GM23338 (cell line): ENCODE measurements around the gene LARP1B. TPM values are rescaled to one million over a fixed set of nuclear protein-coding genes. Genes with fewer than 3 reads are reported as not detected.

ENCODE experiments used
- ATAC-seq: fragments of 200-7000 bp; cut with Tn5 transposase; 3 replicates; pipeline ENCODE4 v1.9.1; 2020
- DNase-seq: peaks from one replicate; pipeline ENCODE4 v3.0.0-alpha.2; 2015; ENCODE audit warnings: low spot score
- H2AFZ ChIP-seq: fragments of 200-600 bp; sonication (generic); 2 replicates; pipeline ENCODE4 v1.8.0; 2016; ENCODE audit warnings: antibody characterized with exemption, mild to moderate bottlenecking, moderate library complexity
- H3F3A ChIP-seq: fragments of 200-600 bp; sonication (generic); replicated peaks from 2 replicates; pipeline ENCODE4 v1.8.0; 2017; ENCODE audit warnings: antibody characterized with exemption, mixed run types, low read depth
- H3K27ac ChIP-seq: fragments of 200-600 bp; sonication (generic); 2 replicates; pipeline ENCODE4 v1.6.1; 2016; ENCODE audit warnings: low read depth
- H3K27me3 ChIP-seq: fragments of 200-600 bp; sonication (generic); 2 replicates; pipeline ENCODE4 v1.8.0; 2016; ENCODE audit warnings: mild to moderate bottlenecking, mixed run types, moderate library complexity; ENCODE audit not compliant: insufficient read depth
- H3K36me3 ChIP-seq: fragments of 200-600 bp; sonication (generic); 2 replicates; pipeline ENCODE4 v1.8.0; 2016; ENCODE audit warnings: mild to moderate bottlenecking; ENCODE audit not compliant: insufficient read depth
- H3K4me1 ChIP-seq: fragments of 200-600 bp; sonication (generic); 2 replicates; pipeline ENCODE4 v1.8.0; 2016; ENCODE audit warnings: mild to moderate bottlenecking, moderate library complexity; ENCODE audit not compliant: insufficient read depth
- H3K4me2 ChIP-seq: fragments of 200-600 bp; sonication (generic); 2 replicates; pipeline ENCODE4 v1.7.1; 2017; ENCODE audit warnings: mixed run types
- H3K4me3 ChIP-seq: fragments of 200-600 bp; sonication (generic); 2 replicates; pipeline ENCODE4 v1.6.1; 2016; ENCODE audit warnings: mixed run types
- H3K79me2 ChIP-seq: fragments of 200-600 bp; sonication (generic); replicated peaks from 2 replicates; pipeline ENCODE4 v1.8.0; 2017; ENCODE audit warnings: mild to moderate bottlenecking; ENCODE audit not compliant: insufficient read depth
- H3K9me2 ChIP-seq: fragments of 200-600 bp; sonication (generic); 2 replicates; pipeline ENCODE4 v1.8.0; 2017; ENCODE audit not compliant: insufficient read depth
- H4K20me1 ChIP-seq: fragments of 200-600 bp; sonication (generic); replicated peaks from 2 replicates; pipeline ENCODE4 v1.8.0; 2017; ENCODE audit warnings: mild to moderate bottlenecking; ENCODE audit not compliant: insufficient read depth
- H3K27ac Mint-ChIP-seq: 2 replicates; pipeline ENCODE4 v1.8.0; 2020; ENCODE audit warnings: inconsistent platforms, mild to moderate bottlenecking, moderate library complexity, mixed read lengths
- H3K27me3 Mint-ChIP-seq: 3 replicates; pipeline ENCODE4 v1.8.0; 2022; ENCODE audit warnings: low read depth, mild to moderate bottlenecking, moderate library complexity, mixed read lengths, inconsistent platforms; ENCODE audit not compliant: insufficient read depth, poor library complexity
- H3K36me3 Mint-ChIP-seq: 3 replicates; pipeline ENCODE4 v1.8.0; 2021; ENCODE audit warnings: low read depth, mild to moderate bottlenecking, inconsistent platforms, moderate library complexity, mixed read lengths
- H3K4me1 Mint-ChIP-seq: 3 replicates; pipeline ENCODE4 v1.8.0; 2020; ENCODE audit warnings: mild to moderate bottlenecking, inconsistent platforms, mixed read lengths
- H3K4me3 Mint-ChIP-seq: 3 replicates; pipeline ENCODE4 v1.8.0; 2021; ENCODE audit warnings: moderate library complexity, mild to moderate bottlenecking, inconsistent platforms, mixed read lengths
- H3K9me3 Mint-ChIP-seq: 3 replicates; pipeline ENCODE4 v1.8.0; 2020; ENCODE audit warnings: moderate library complexity, mild to moderate bottlenecking, inconsistent platforms, mixed read lengths
- CREB1 ChIP-seq: fragments of 250-450 bp; sonication (Bioruptor Pico); IDR thresholded peaks from 2 replicates; pipeline ENCODE4 v1.5.0; 2020; ENCODE audit warnings: low read depth, mild to moderate bottlenecking, moderate library complexity
- EZH2 ChIP-seq: fragments of 200-600 bp; sonication (generic); IDR thresholded peaks from one replicate; pipeline ENCODE4 v1.8.0; 2017; ENCODE audit warnings: antibody characterized with exemption, mild to moderate bottlenecking, low read depth; ENCODE audit not compliant: unreplicated experiment
- EZH2phosphoT487 ChIP-seq: fragments of 200-600 bp; sonication (generic); IDR thresholded peaks from one replicate; pipeline ENCODE4 v1.8.1; 2018; ENCODE audit warnings: antibody characterized with exemption; ENCODE audit not compliant: unreplicated experiment
- JUNB ChIP-seq: IDR thresholded peaks from one replicate; pipeline ENCODE4 v1.6.1; 2016; ENCODE audit warnings: antibody characterized with exemption; ENCODE audit not compliant: unreplicated experiment
- NANOG ChIP-seq: IDR thresholded peaks from 2 replicates; pipeline ENCODE4 v1.6.1; 2016; ENCODE audit warnings: antibody characterized with exemption, borderline replicate concordance
- POLR2AphosphoS5 ChIP-seq: IDR thresholded peaks from 2 replicates; pipeline ENCODE4 v1.6.1; 2016; ENCODE audit warnings: antibody characterized with exemption, low read depth
- STAT1 ChIP-seq: IDR thresholded peaks from one replicate; pipeline ENCODE4 v1.6.1; 2016; ENCODE audit warnings: antibody characterized with exemption; ENCODE audit not compliant: unreplicated experiment
- polyA plus RNA-seq: library from polyadenylated mRNA; unstranded; fragments of >200 nt; fragmentation: Nextera tagmentation; extraction: Ambion mirVana; gene quantifications from 2 replicates; pipeline ENCODE4 v1.2.1, GENCODE V29; 2016
- total RNA-seq: library from RNA; depleted of rRNA; stranded (reverse); fragments of >200 nt; shearing (Covaris generic); gene quantifications from 2 replicates; pipeline ENCODE4 v1.2.3, GENCODE V29; 2014
- TF ChIP-seq, protein P1 (sequence below): fragments of 250-450 bp; sonication (Bioruptor Pico); IDR thresholded peaks from 2 replicates; pipeline ENCODE4 v1.5.0; 2020; ENCODE audit warnings: mild to moderate bottlenecking, moderate library complexity

The LARP1B gene
- total and polyA plus RNA-seq, 2 experiments from 2014 or later, result 42.5 to 45.4 TPM

DNA sequence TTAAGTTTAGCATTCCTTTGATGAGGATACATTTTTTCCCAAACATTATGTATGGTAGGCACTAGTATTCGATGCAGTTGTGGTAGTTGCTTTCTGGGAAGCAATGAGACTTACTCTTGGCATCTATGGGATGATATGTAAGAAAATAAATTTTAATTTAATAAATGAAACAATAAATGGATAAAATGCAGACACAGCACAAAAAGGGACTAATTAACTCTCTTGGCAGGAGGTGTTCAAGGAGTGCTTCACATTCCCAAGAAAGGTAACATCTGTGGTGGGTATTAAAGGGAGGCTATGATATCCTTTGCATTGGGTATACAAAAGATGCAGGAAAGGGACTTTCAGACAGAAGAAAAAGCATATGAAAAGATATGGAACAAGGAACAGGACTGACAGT, 115.5 kb downstream of the LARP1B start (continued):
- TF ChIP-seq, protein P1, sequence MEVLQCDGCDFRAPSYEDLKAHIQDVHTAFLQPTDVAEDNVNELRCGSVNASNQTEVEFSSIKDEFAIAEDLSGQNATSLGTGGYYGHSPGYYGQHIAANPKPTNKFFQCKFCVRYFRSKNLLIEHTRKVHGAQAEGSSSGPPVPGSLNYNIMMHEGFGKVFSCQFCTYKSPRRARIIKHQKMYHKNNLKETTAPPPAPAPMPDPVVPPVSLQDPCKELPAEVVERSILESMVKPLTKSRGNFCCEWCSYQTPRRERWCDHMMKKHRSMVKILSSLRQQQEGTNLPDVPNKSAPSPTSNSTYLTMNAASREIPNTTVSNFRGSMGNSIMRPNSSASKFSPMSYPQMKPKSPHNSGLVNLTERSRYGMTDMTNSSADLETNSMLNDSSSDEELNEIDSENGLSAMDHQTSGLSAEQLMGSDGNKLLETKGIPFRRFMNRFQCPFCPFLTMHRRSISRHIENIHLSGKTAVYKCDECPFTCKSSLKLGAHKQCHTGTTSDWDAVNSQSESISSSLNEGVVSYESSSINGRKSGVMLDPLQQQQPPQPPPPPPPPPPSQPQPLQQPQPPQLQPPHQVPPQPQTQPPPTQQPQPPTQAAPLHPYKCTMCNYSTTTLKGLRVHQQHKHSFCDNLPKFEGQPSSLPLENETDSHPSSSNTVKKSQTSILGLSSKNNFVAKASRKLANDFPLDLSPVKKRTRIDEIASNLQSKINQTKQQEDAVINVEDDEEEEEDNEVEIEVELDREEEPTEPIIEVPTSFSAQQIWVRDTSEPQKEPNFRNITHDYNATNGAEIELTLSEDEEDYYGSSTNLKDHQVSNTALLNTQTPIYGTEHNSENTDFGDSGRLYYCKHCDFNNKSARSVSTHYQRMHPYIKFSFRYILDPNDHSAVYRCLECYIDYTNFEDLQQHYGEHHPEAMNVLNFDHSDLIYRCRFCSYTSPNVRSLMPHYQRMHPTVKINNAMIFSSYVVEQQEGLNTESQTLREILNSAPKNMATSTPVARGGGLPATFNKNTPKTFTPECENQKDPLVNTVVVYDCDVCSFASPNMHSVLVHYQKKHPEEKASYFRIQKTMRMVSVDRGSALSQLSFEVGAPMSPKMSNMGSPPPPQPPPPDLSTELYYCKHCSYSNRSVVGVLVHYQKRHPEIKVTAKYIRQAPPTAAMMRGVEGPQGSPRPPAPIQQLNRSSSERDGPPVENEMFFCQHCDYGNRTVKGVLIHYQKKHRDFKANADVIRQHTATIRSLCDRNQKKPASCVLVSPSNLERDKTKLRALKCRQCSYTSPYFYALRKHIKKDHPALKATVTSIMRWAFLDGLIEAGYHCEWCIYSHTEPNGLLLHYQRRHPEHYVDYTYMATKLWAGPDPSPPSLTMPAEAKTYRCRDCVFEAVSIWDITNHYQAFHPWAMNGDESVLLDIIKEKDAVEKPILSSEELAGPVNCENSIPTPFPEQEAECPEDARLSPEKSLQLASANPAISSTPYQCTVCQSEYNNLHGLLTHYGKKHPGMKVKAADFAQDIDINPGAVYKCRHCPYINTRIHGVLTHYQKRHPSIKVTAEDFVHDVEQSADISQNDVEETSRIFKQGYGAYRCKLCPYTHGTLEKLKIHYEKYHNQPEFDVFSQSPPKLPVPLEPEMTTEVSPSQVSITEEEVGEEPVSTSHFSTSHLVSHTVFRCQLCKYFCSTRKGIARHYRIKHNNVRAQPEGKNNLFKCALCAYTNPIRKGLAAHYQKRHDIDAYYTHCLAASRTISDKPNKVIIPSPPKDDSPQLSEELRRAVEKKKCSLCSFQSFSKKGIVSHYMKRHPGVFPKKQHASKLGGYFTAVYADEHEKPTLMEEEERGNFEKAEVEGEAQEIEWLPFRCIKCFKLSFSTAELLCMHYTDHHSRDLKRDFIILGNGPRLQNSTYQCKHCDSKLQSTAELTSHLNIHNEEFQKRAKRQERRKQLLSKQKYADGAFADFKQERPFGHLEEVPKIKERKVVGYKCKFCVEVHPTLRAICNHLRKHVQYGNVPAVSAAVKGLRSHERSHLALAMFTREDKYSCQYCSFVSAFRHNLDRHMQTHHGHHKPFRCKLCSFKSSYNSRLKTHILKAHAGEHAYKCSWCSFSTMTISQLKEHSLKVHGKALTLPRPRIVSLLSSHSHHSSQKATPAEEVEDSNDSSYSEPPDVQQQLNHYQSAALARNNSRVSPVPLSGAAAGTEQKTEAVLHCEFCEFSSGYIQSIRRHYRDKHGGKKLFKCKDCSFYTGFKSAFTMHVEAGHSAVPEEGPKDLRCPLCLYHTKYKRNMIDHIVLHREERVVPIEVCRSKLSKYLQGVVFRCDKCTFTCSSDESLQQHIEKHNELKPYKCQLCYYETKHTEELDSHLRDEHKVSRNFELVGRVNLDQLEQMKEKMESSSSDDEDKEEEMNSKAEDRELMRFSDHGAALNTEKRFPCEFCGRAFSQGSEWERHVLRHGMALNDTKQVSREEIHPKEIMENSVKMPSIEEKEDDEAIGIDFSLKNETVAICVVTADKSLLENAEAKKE, result no peak

DNA sequence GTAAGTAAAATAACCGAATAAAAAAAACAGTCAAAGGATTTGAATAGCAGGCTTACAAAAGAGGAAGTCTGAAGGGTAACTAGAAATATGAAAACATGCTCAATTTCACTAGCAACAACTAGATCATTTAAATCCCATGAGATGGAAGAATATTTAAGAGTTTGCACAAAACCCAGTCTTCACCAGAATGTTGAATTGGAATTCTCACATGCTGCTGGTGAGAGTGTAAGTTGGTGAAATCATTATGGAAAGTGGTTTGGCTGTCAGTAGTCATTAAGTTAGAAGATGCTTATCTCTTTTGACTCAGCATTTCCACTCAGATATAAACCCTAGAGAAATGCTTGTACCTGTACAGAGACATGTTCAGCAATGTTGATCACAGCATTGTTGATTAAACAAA, 116.4 kb downstream of the LARP1B start:
- Histone ChIP-seq H2AFZ (no peak overlapping the region), H3K9me2 (no peaks in the 10 kb centered on the region), H3K4me2 (no peak overlapping the region), H3K27ac (no peak overlapping the region), H3K36me3 (no peaks in the 10 kb centered on the region), H3K79me2 (no peaks in the 10 kb centered on the region), H3K4me3 (no peak overlapping the region), H3F3A (no peaks in the 10 kb centered on the region), H3K4me1 (no peaks in the 10 kb centered on the region), H4K20me1 (no peaks in the 10 kb centered on the region), H3K27me3 (no peaks in the 10 kb centered on the region)
- peaks cover 10% of the 10 kb centered on the region; the same call in 2 of the 3 replicates for H3K36me3 Mint-ChIP-seq
- H3K27ac Mint-ChIP-seq, result no peak overlapping the region
- ATAC-seq, result no peak
- H3K4me3 Mint-ChIP-seq, result no peak overlapping the region
- no peaks in the 10 kb centered on the region; the same call in 2 of the 3 replicates for H3K9me3 Mint-ChIP-seq
- no peaks in the 10 kb centered on the region for H3K4me1 Mint-ChIP-seq
- DNase-seq, result no peak
- TF ChIP-seq JUNB (no peak), NANOG (no peak), CREB1 (CRISPR knock-in tag) (no peak), POLR2AphosphoS5 (no peak), STAT1 (no peak), EZH2phosphoT487 (no peak), EZH2 (no peak)
- H3K27me3 Mint-ChIP-seq, result peaks cover 3% of the 10 kb centered on the region
